Neural progenitor cell (in vitro differentiated cells): ENCODE measurements around the gene DOLK. TPM values are rescaled to one million over a fixed set of nuclear protein-coding genes. Genes with fewer than 3 reads are reported as not detected.

Source experiments
- DNase-seq: peaks from one replicate; pipeline ENCODE4 v3.0.0-alpha.2; 2016; ENCODE audit warnings: low spot score
- H2AFZ ChIP-seq: fragments of 200-600 bp; sonication (generic); replicated peaks from 2 replicates; pipeline ENCODE4 v1.6.1; 2016; ENCODE audit warnings: antibody characterized with exemption
- H3F3A ChIP-seq: fragments of 200-600 bp; sonication (generic); 2 replicates; pipeline ENCODE4 v1.6.1; 2016; ENCODE audit warnings: antibody characterized with exemption, low read depth
- H3K27ac ChIP-seq: fragments of 200-600 bp; sonication (generic); 2 replicates; pipeline ENCODE4 v1.5.1; 2016; ENCODE audit warnings: mild to moderate bottlenecking
- H3K27me3 ChIP-seq: fragments of 200-600 bp; sonication (generic); 2 replicates; pipeline ENCODE4 v1.6.1; 2016; ENCODE audit warnings: mild to moderate bottlenecking, moderate library complexity
- H3K36me3 ChIP-seq: fragments of 200-600 bp; sonication (generic); 2 replicates; pipeline ENCODE4 v1.5.1; 2016
- H3K4me1 ChIP-seq: fragments of 200-600 bp; sonication (generic); 2 replicates; pipeline ENCODE4 v1.6.1; 2016; ENCODE audit warnings: mixed run types
- H3K4me2 ChIP-seq: fragments of 200-600 bp; sonication (generic); 2 replicates; pipeline ENCODE4 v1.6.1; 2016
- H3K4me3 ChIP-seq: fragments of 200-600 bp; sonication (generic); 2 replicates; pipeline ENCODE4 v1.5.1; 2016
- H3K79me2 ChIP-seq: fragments of 200-600 bp; sonication (generic); 2 replicates; pipeline ENCODE4 v1.6.1; 2016; ENCODE audit warnings: low read depth
- H3K9ac ChIP-seq: fragments of 200-600 bp; sonication (generic); 2 replicates; pipeline ENCODE4 v1.6.1; 2016
- H3K9me3 ChIP-seq: fragments of 200-600 bp; sonication (generic); 2 replicates; pipeline ENCODE4 v1.5.1; 2016; ENCODE audit warnings: low read depth
- H4K20me1 ChIP-seq: fragments of 200-600 bp; sonication (generic); 2 replicates; pipeline ENCODE4 v1.6.1; 2016; ENCODE audit warnings: low read depth
- H3K27ac Mint-ChIP-seq: 3 replicates; pipeline ENCODE4 v1.8.0; 2021; ENCODE audit warnings: mixed read lengths
- H3K27me3 Mint-ChIP-seq: 2 replicates; pipeline ENCODE4 v1.8.0; 2022; ENCODE audit warnings: low read depth, mild to moderate bottlenecking, inconsistent platforms, moderate library complexity, mixed read lengths; ENCODE audit not compliant: insufficient read depth
- H3K36me3 Mint-ChIP-seq: 3 replicates; pipeline ENCODE4 v1.8.0; 2021; ENCODE audit warnings: mixed read lengths
- H3K4me1 Mint-ChIP-seq: 3 replicates; pipeline ENCODE4 v1.8.0; 2021; ENCODE audit warnings: mixed read lengths
- H3K4me3 Mint-ChIP-seq: 3 replicates; pipeline ENCODE4 v1.8.0; 2021; ENCODE audit warnings: mild to moderate bottlenecking, moderate library complexity, mixed read lengths
- H3K9me3 Mint-ChIP-seq: 3 replicates; pipeline ENCODE4 v1.8.0; 2020; ENCODE audit warnings: mixed read lengths
- EZH2 ChIP-seq: fragments of 200-600 bp; sonication (generic); IDR thresholded peaks from 2 replicates; pipeline ENCODE4 v1.6.1; 2017; ENCODE audit warnings: antibody characterized with exemption, mild to moderate bottlenecking, moderate library complexity
- EZH2phosphoT487 ChIP-seq: fragments of 200-600 bp; sonication (generic); IDR thresholded peaks from 2 replicates; pipeline ENCODE4 v1.6.1; 2017; ENCODE audit warnings: antibody characterized with exemption
- total RNA-seq: library from RNA; depleted of rRNA; stranded (reverse); fragments of >200 nt; gene quantifications from 2 replicates; pipeline ENCODE4 v1.2.3, GENCODE V29; 2015; ENCODE audit warnings: low replicate concordance
- TF ChIP-seq, protein P1 (sequence below): fragments of 200-600 bp; sonication (generic); IDR thresholded peaks from 2 replicates; pipeline ENCODE4 v1.5.1; 2017; ENCODE audit warnings: antibody characterized with exemption, mild to moderate bottlenecking

The DOLK gene
- total RNA-seq, 1 donor from 2014 or later = 8.2 TPM

DNA sequence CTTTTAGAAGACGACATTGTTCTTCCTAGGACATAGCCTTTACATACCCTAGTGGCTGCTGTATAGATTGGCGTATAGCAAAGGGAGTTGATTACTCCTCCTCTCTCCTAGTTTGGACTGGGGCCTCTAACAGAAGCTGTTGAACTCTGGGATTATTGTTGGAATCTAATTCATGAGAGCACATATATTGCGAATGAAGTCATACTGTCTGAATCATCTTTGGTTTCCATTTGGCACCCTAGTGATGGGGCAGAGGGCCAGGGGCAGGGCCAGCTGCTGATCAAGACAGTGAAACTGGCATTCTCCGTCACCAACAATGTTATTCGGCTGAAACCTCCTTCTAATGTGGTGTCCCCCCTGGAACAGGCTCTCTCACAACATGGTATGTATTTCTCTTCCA lies 40.4 kb upstream of the DOLK start:
- H3K27ac Mint-ChIP-seq = no peak overlapping the region
- H3K36me3 Mint-ChIP-seq = peaks cover 35% of the 10 kb centered on the region
- TF ChIP-seq EZH2 (no peak), EZH2phosphoT487 (no peak)
- TF ChIP-seq, protein P1, sequence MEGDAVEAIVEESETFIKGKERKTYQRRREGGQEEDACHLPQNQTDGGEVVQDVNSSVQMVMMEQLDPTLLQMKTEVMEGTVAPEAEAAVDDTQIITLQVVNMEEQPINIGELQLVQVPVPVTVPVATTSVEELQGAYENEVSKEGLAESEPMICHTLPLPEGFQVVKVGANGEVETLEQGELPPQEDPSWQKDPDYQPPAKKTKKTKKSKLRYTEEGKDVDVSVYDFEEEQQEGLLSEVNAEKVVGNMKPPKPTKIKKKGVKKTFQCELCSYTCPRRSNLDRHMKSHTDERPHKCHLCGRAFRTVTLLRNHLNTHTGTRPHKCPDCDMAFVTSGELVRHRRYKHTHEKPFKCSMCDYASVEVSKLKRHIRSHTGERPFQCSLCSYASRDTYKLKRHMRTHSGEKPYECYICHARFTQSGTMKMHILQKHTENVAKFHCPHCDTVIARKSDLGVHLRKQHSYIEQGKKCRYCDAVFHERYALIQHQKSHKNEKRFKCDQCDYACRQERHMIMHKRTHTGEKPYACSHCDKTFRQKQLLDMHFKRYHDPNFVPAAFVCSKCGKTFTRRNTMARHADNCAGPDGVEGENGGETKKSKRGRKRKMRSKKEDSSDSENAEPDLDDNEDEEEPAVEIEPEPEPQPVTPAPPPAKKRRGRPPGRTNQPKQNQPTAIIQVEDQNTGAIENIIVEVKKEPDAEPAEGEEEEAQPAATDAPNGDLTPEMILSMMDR = no peak
- no peaks in the 10 kb centered on the region for H3K4me1 ChIP-seq
- H3K36me3 ChIP-seq = peaks cover 6% of the 10 kb centered on the region
- no peaks in the 10 kb centered on the region for H3K27me3 ChIP-seq
- no peak overlapping the region for H3K9ac ChIP-seq
- no peaks in the 10 kb centered on the region for H3K9me3 Mint-ChIP-seq
- H3K4me3 ChIP-seq = no peak overlapping the region
- DNase-seq = no peak
- no peaks in the 10 kb centered on the region for H4K20me1 ChIP-seq
- no peak overlapping the region for H2AFZ ChIP-seq
- H3K9me3 ChIP-seq = no peaks in the 10 kb centered on the region
- no peaks in the 10 kb centered on the region for H3K4me1 Mint-ChIP-seq
- H3K79me2 ChIP-seq = no peaks in the 10 kb centered on the region
- no peaks in the 10 kb centered on the region for H3F3A ChIP-seq
- no peak overlapping the region for H3K4me2 ChIP-seq
- H3K27me3 Mint-ChIP-seq = peaks cover 2% of the 10 kb centered on the region
- no peak overlapping the region for H3K27ac ChIP-seq
- no peak overlapping the region for H3K4me3 Mint-ChIP-seq

DNA sequence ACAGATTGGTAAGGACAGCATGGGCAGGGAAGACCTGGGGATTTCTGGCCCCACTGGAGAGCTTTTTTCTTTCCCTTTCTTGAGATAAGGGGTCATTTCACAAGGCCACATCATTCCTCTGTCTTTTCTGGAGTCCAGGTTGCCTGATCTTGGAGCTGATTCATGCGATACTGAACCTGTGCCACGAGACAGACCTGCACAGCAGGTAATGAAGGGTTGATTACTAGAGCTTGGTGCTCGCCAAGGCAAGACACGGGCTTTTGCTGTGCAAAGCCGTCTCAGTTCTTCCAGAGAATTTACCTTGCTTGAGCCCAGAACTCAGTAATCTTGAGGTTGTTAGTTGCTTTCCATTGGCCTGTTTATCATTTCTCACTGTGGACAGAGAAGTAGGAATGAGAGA lies 39.3 kb upstream of the DOLK start:
- H3K4me2 ChIP-seq = no peak overlapping the region
- no peaks in the 10 kb centered on the region for H3K36me3 ChIP-seq
- TF ChIP-seq, protein P1 = no peak
- TF ChIP-seq EZH2phosphoT487 (no peak), EZH2 (no peak)
- H3K4me1 ChIP-seq = no peaks in the 10 kb centered on the region
- no peak for DNase-seq
- H2AFZ ChIP-seq = no peak overlapping the region
- Mint-ChIP-seq H3K4me1 (no peaks in the 10 kb centered on the region), H3K27ac (no peak overlapping the region), H3K36me3 (peaks cover 37% of the 10 kb centered on the region), H3K27me3 (peaks cover 2% of the 10 kb centered on the region), H3K4me3 (no peak overlapping the region), H3K9me3 (no peaks in the 10 kb centered on the region)
- H4K20me1 ChIP-seq = no peaks in the 10 kb centered on the region
- no peak overlapping the region for H3K9ac ChIP-seq
- no peaks in the 10 kb centered on the region for H3K79me2 ChIP-seq
- no peaks in the 10 kb centered on the region for H3F3A ChIP-seq
- H3K9me3 ChIP-seq = no peaks in the 10 kb centered on the region
- H3K4me3 ChIP-seq = no peak overlapping the region
- H3K27ac ChIP-seq = no peak overlapping the region
- no peaks in the 10 kb centered on the region for H3K27me3 ChIP-seq

DNA sequence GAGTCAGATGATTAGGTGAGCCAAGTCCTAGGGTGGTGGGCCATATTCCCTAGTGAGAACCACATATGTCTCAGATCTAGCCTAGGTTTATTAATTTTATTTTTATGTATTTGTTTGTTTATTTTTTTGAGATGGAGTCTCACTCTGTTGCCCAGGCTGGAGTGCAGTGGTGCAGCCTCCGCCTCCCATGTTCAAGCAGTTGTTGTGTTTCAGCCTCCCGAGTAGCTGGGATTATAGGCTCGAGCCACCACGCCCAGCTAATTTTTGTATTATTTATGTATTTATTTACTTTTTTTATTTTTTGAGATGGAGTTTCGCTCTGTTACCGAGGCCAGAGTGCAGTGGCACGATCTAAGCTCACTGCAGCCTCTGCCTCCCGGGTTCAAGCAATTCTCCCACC lies 36.1 kb upstream of the DOLK start:
- H3K4me3 Mint-ChIP-seq = no peak overlapping the region
- peaks cover 56% of the 10 kb centered on the region for H3K36me3 Mint-ChIP-seq
- Histone ChIP-seq H3K4me1 (no peaks in the 10 kb centered on the region), H3F3A (no peaks in the 10 kb centered on the region), H3K9ac (no peak overlapping the region), H3K4me3 (no peak overlapping the region), H3K9me3 (no peaks in the 10 kb centered on the region), H3K79me2 (no peaks in the 10 kb centered on the region), H2AFZ (no peak overlapping the region), H3K27ac (no peak overlapping the region), H3K27me3 (no peaks in the 10 kb centered on the region), H4K20me1 (no peaks in the 10 kb centered on the region), H3K4me2 (no peak overlapping the region), H3K36me3 (no peaks in the 10 kb centered on the region)
- H3K27ac Mint-ChIP-seq = no peak overlapping the region
- peaks cover 2% of the 10 kb centered on the region for H3K27me3 Mint-ChIP-seq
- TF ChIP-seq, protein P1 = no peak
- TF ChIP-seq EZH2 (no peak), EZH2phosphoT487 (no peak)
- H3K9me3 Mint-ChIP-seq = no peaks in the 10 kb centered on the region
- DNase-seq = no peak
- H3K4me1 Mint-ChIP-seq = no peaks in the 10 kb centered on the region

DNA sequence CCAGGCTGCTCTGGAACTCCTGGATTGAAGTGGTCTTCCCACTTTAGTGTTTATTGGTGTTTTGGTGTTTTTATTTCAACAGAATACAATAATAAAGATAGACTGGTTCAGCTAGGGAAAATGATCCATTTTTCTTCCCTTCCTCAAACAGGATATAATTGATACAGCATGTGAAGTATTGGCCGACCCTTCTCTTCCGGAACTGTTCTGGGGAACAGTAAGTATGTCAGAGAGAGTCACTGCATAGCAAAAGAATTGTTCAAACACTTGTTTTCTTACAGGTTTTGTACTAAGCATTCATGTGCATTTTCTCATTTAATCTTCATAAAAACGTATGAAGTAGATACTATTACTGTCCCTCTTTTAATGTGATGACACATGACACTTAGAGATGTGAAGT lies 31.7 kb upstream of the DOLK start:
- no peaks in the 10 kb centered on the region for H4K20me1 ChIP-seq
- DNase-seq = no peak
- H3K4me3 ChIP-seq = no peak overlapping the region
- H3K9me3 ChIP-seq = no peaks in the 10 kb centered on the region
- H3K4me2 ChIP-seq = no peak overlapping the region
- Mint-ChIP-seq H3K27ac (no peak overlapping the region), H3K4me1 (no peaks in the 10 kb centered on the region), H3K36me3 (peaks cover 42% of the 10 kb centered on the region), H3K27me3 (no peaks in the 10 kb centered on the region), H3K9me3 (no peaks in the 10 kb centered on the region), H3K4me3 (no peak overlapping the region)
- no peaks in the 10 kb centered on the region for H3K4me1 ChIP-seq
- H3K36me3 ChIP-seq = no peaks in the 10 kb centered on the region
- H3K27me3 ChIP-seq = no peaks in the 10 kb centered on the region
- no peak overlapping the region for H3K27ac ChIP-seq
- H3F3A ChIP-seq = no peaks in the 10 kb centered on the region
- no peak overlapping the region for H2AFZ ChIP-seq
- no peak overlapping the region for H3K9ac ChIP-seq
- H3K79me2 ChIP-seq = no peaks in the 10 kb centered on the region
- TF ChIP-seq EZH2phosphoT487 (no peak), EZH2 (no peak)
- TF ChIP-seq, protein P1 = no peak
